HG03039 (cell line): ENCODE results near the gene SMO.
"Not testable (repeated sequence)": the region's sequence is repeated elsewhere in the genome, so short reads cannot be mapped to it uniquely, and the experiment has no call there.

Experiments
- ATAC-seq: cut with Tn5 transposase; IDR thresholded peaks from one replicate; pipeline ENCODE4 v1.9.1; 2021; ENCODE audit warnings: mild to moderate bottlenecking, moderate library complexity; ENCODE audit not compliant: unreplicated experiment

Gene SMO

DNA sequence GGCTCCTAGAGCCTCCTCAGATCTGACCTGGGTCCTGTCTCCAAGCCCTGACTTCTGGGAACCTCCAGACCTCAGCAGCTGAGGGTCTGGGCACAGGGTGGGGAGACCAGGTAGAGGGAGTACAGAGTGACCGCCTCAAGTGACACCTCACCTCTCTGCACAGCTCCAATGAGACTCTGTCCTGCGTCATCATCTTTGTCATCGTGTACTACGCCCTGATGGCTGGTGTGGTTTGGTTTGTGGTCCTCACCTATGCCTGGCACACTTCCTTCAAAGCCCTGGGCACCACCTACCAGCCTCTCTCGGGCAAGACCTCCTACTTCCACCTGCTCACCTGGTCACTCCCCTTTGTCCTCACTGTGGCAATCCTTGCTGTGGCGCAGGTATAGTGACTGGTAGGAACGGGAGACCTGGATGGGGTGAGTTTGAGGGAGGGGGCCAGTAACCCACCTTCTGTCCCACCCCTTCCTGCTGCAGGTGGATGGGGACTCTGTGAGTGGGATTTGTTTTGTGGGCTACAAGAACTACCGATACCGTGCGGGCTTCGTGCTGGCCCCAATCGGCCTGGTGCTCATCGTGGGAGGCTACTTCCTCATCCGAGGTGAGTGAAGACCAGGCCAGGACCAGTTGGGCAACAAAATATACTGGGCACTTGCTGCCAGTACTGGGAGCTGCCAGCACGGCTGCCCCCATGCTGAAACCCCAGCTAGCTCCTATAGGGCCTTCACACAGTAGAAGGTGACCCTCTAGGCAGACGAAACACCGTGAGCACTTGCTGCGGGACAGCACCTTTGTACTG, 17.8 kb downstream of the SMO start:
- no peak for ATAC-seq

DNA sequence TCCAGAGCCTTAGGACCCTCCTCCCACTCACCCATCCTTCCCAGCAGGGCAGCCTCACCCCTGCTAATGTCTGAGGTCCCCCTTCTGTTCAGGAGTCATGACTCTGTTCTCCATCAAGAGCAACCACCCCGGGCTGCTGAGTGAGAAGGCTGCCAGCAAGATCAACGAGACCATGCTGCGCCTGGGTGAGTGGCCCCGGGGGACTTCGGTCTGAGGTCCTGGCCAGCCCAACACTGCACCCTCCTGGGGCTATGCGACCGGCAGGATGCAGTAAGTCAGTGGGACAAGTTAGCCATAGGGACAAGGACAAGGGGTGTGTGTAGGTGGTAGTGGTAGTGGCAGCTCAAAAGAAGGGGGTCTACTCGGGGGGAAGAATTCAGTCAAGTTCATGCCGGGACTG, 20.2 kb downstream of the SMO start:
- ATAC-seq, result no peak

DNA sequence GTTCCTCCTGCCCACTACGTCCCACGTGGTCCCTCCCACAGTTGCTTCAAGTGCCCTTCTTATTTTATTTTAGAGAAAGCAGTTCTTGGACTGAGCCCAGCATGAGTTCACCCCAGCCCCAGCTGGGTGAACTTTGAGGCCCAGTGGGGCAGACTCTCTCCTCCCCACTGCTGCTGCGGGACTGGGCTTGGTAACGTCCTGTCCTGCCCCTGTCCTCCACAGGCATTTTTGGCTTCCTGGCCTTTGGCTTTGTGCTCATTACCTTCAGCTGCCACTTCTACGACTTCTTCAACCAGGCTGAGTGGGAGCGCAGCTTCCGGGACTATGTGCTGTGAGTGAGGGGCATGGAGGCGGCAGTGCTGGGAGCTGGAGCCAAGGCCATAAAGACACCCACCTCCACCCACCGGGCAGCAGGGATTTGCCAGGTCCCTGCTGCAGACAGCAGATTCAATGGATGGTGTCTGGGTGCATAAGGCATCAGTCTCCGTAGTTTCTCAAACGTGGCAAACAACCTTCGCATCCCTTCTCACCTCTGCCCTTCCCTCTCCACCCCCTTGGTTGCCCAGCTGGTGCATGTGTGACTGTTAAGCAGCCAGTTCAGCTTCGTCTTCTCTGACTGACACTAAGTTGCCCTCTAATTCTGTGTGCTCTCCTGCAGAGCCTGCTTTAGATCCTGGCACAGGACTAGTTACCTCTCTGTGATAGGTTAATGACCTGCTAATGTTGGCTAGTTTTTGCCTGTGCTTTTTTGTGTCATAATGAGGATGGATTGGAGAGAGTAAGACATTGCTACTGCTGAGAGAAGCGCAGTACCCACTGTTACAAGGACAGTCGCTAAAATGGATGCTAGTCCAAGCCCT, 20.9 kb downstream of the SMO start:
- no peak for ATAC-seq

DNA sequence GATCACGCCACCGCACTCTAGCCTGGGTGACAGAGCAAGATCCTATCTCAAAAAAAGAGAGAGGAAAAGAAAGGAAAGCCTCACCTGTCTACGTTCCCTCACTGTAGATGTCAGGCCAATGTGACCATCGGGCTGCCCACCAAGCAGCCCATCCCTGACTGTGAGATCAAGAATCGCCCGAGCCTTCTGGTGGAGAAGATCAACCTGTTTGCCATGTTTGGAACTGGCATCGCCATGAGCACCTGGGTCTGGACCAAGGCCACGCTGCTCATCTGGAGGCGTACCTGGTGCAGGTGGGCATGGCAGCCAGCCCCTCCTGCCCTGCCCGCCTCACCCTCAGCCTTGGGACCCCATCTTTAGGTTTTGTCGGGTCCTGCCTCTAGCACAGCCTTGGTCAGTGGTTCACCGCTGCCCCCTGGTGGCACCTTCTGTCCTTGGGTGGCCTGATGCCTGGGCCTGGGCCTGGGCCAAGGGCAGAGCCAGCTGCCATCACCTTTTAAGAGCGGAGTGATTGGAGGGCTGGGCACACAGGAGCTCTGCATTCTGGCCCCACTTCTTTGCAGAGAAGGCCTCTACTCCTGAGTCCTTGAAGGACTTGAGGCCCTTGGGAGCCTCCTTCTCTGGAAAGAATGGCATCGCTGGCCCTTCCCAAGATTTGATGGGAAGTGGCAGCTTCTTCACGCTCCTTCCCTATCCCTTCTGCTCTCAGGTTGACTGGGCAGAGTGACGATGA, 22.0 kb downstream of the SMO start:
- peak; percentile 52 for ATAC-seq

- no peak for ATAC-seq
These were observed 22.5 kb downstream of the SMO start for GRCh38 chr7:129210989-129211312.

DNA sequence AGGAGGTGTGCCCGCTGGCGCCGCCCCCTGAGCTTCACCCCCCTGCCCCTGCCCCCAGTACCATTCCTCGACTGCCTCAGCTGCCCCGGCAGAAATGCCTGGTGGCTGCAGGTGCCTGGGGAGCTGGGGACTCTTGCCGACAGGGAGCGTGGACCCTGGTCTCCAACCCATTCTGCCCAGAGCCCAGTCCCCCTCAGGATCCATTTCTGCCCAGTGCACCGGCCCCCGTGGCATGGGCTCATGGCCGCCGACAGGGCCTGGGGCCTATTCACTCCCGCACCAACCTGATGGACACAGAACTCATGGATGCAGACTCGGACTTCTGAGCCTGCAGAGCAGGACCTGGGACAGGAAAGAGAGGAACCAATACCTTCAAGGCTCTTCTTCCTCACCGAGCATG, 23.7 kb downstream of the SMO start:
- ATAC-seq, result no peak

GRCh38 chr7:129212596-129212995, 24.2 kb downstream of the SMO start:
- no peak for ATAC-seq

GRCh38 chr7:129213828-129214227, 25.4 kb downstream of the SMO start:
- no peak for ATAC-seq

DNA sequence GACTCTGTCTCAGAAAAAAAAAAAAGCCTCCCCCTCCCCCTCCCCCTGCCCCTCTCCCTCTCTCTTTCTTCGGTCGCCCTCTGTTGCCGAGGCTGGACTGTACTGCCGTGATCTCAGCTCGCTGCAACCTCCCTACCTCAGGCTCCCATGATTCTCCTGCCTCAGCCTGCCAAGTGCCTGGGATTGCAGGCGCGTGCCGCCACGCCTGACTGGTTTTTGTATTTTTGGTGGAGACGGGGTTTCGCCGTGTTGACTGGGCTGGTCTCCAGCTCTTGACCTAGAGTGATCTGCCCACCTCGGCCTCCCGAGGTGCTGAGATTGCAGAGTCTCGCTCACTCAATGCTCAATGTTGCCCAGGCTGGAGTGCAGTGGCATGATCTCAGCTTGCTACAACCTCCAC, 27.3 kb downstream of the SMO start:
- not testable (repeated sequence) for ATAC-seq

- ATAC-seq, result not testable (repeated sequence)
These were observed 27.8 kb downstream of the SMO start for GRCh38 chr7:129216101-129216715.

- ATAC-seq, result not testable (repeated sequence)
These were observed 28.5 kb downstream of the SMO start for GRCh38 chr7:129216821-129217416.

DNA sequence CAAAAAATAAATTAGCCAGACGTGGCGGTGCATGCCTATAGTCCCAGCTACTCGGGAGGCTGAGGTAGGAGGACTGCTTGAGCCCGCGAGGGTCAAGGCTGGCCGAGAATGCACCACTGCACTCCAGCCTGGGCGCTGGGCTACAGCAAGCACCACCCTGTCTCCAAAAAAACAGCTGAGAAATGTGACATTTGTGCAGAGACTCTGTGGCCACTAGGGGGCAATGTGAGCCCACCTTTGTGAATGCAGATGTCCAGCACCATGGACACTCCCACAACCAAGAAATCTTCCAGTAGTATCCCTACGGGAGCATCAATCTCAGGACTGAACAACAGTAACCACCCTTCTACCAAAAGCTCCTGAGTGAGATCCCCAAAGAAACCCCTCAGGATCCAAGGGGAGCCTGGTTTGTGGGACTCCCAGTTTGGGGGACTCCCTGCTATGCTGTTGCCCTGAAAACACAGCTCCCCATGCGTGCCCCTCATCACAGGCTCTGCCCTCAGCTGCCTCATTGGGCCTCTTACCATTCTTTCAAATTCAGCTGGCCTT, 30.2 kb downstream of the SMO start:
- ATAC-seq, result peak; percentile 49

GRCh38 chr7:129219166-129219565, 30.7 kb downstream of the SMO start:
- not testable (repeated sequence) for ATAC-seq

DNA sequence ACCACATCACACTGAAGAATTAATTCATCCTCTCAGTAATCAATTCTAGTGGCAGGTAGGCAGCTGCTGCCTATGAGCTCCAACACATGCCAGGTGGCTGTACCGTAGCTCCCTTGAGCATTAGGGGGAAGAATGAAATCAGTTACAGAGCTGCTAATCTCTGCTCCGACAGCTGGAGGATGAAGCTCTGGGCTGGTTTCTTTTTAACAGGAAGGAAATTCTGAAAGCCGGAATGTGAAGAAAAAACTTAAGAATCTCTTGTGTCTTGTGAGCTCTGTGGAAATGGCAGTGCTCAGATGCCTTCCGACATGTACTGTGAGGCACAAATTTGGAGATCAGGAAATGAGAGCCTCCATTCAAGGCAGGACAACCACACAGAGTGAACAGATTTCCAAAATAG, 33.6 kb downstream of the SMO start:
- no peak for ATAC-seq

GRCh38 chr7:129224251-129225205, 36.1 kb downstream of the SMO start, which contains the start of gene AHCYL2:
AHCYL2 (plus strand) TSS chr7:129225030.
- peak; percentile 92 for ATAC-seq

- ATAC-seq, result peak; percentile 22
These were observed 36.9 kb downstream of the SMO start for GRCh38 chr7:129225206-129225930.

- ATAC-seq, result no peak
These were observed 37.6 kb downstream of the SMO start for GRCh38 chr7:129225931-129226572.
